ENCODE data around the gene ABHD3. TPM values are rescaled to one million over a fixed set of nuclear protein-coding genes. Genes with fewer than 3 reads are reported as not detected.
"Not testable (repeated sequence)": the region's sequence is repeated elsewhere in the genome, so short reads cannot be mapped to it uniquely, and the experiment has no call there.

Gene ABHD3
- total RNA-seq, 2 experiments from 2014 or later = 24.7 to 27.5 TPM

- ChIA-PET CTCF (interaction anchor here (1.3 kb wide), 1 partner anchor 118 kb away, joined by 3 read pairs; no protein-coding TSS in a partner anchor), POLR2A (no interaction called here)
Observed at GRCh38 chr18:21714474-21714873, 9.9 kb upstream of the ABHD3 start.

GRCh38 chr18:21707130-21707529, 2.6 kb upstream of the ABHD3 start:
- ChIA-PET CTCF (interaction anchor here (1.3 kb wide), 1 partner anchor 107 kb away, joined by 4 read pairs; the partner anchor contains the start of gene ESCO1), POLR2A (interaction anchor here (1.6 kb wide), 1 partner anchor 33 kb away, joined by 3 read pairs; the partner anchor contains the start of gene MIB1)

GRCh38 chr18:21706386-21706865, 1.9 kb upstream of the ABHD3 start:
- ChIA-PET CTCF (interaction anchor here (1.3 kb wide), 1 partner anchor 106 kb away, joined by 4 read pairs; the partner anchor contains the start of gene ESCO1), POLR2A (interaction anchor here (1.6 kb wide), 1 partner anchor 34 kb away, joined by 3 read pairs; the partner anchor contains the start of gene MIB1)

GRCh38 chr18:21703241-21703820, 1.2 kb downstream of the ABHD3 start:
- POLR2A ChIA-PET = interaction anchor here (2.4 kb wide), 1 partner anchor 38 kb away, joined by 34 read pairs; the partner anchor contains the start of gene MIB1
- CTCF ChIA-PET = interaction anchor here (1.0 to 1.3 kb wide), 3 partner anchors 44 to 103 kb away, joined by 3 to 5 read pairs (median 3); partner anchors contain the start of genes ESCO1 and SNRPD1

GRCh38 chr18:21702602-21703001, 2.0 kb downstream of the ABHD3 start:
- ChIA-PET CTCF (interaction anchor here (1.0 to 1.3 kb wide), 2 partner anchors 45 to 102 kb away, joined by 3 to 5 read pairs; partner anchors contain the start of gene ESCO1), POLR2A (no interaction called here)

- CTCF ChIA-PET = no interaction called here
- POLR2A ChIA-PET = no interaction called here
Observed at GRCh38 chr18:21701621-21702020, 3.0 kb downstream of the ABHD3 start.

- ChIA-PET CTCF (interaction anchor here (0.7 kb wide), 3 partner anchors 29 to 78 kb away, joined by 3 to 5 read pairs (median 4); no protein-coding TSS in a partner anchor), POLR2A (no interaction called here)
Observed at GRCh38 chr18:21700528-21701075, 4.0 kb downstream of the ABHD3 start.

- CTCF ChIA-PET = no interaction called here
- POLR2A ChIA-PET = no interaction called here
Observed at GRCh38 chr18:21693322-21693721, 11.3 kb downstream of the ABHD3 start.

GRCh38 chr18:21689736-21690135, 14.8 kb downstream of the ABHD3 start:
- POLR2A ChIA-PET = no interaction called here

GRCh38 chr18:21686282-21687105, 18.1 kb downstream of the ABHD3 start:
- ChIA-PET CTCF (interaction anchor here (1.2 kb wide), 2 partner anchors 11 to 12 kb away, joined by 4 to 5 read pairs; no protein-coding TSS in a partner anchor), POLR2A (no interaction called here)

More at GRCh38 chr18:21689736-21690135, 14.8 kb downstream of the ABHD3 start:
- CTCF ChIA-PET = no interaction called here

GRCh38 chr18:21685556-21685981, 19.0 kb downstream of the ABHD3 start:
- POLR2A ChIA-PET = not testable (repeated sequence)
- CTCF ChIA-PET = interaction anchor here (1.2 kb wide), 1 partner anchor 13 kb away, joined by 4 read pairs; no protein-coding TSS in a partner anchor

GRCh38 chr18:21684731-21685130, 19.8 kb downstream of the ABHD3 start:
- CTCF ChIA-PET = no interaction called here
- POLR2A ChIA-PET = no interaction called here

- POLR2A ChIA-PET = interaction anchor here (1.0 kb wide), 2 partner anchors 22 to 58 kb away, joined by 3 to 4 read pairs; partner anchors contain the start of genes ABHD3 and MIB1
- CTCF ChIA-PET = no interaction called here
Observed at GRCh38 chr18:21682371-21683051, 22.1 kb downstream of the ABHD3 start.

- ChIA-PET CTCF (no interaction called here), POLR2A (no interaction called here)
Observed at GRCh38 chr18:21680161-21680560, 24.4 kb downstream of the ABHD3 start.

GRCh38 chr18:21678859-21679258, 25.7 kb downstream of the ABHD3 start:
- ChIA-PET CTCF (interaction anchor here (0.6 kb wide), 2 partner anchors 52 to 65 kb away, joined by 3 to 4 read pairs; no protein-coding TSS in a partner anchor), POLR2A (no interaction called here)

GRCh38 chr18:21675354-21675753, 29.2 kb downstream of the ABHD3 start:
- POLR2A ChIA-PET = not testable (repeated sequence)
- CTCF ChIA-PET = interaction anchor here (1.8 kb wide), 1 partner anchor 11 kb away, joined by 5 read pairs; no protein-coding TSS in a partner anchor

GRCh38 chr18:21672521-21673267, 31.9 kb downstream of the ABHD3 start:
- CTCF ChIA-PET = no interaction called here

GRCh38 chr18:21669736-21670285, 34.8 kb downstream of the ABHD3 start:
- ChIA-PET POLR2A (no interaction called here), CTCF (no interaction called here)

More at GRCh38 chr18:21672521-21673267, 31.9 kb downstream of the ABHD3 start:
- POLR2A ChIA-PET = no interaction called here

Measured in activated CD8-positive, alpha-beta memory T cell treated with anti-CD3 and anti-CD28 coated beads for 36 hours (primary cell).